Ammon's horn (tissue), 1 donor: ENCODE measurements around the gene KIR2DL4.
"Not testable (repeated sequence)": the region's sequence is repeated elsewhere in the genome, so short reads cannot be mapped to it uniquely, and the experiment has no call there.

Source experiments
- DNase-seq: peaks from one replicate; pipeline ENCODE4 v3.0.0-alpha.2; 2016; ENCODE audit warnings: low spot score

KIR2DL4 gene

GRCh38 chr19:54804571-54804970 is 1.2 kb downstream of the KIR2DL4 start:
- no peak for DNase-seq

- DNase-seq = no peak
These were observed 2.5 kb downstream of the KIR2DL4 start for GRCh38 chr19:54805665-54806515.

- DNase-seq = no peak
These were observed 3.1 kb downstream of the KIR2DL4 start for GRCh38 chr19:54806516-54806838.

- DNase-seq = not testable (repeated sequence)
These were observed 11.2 kb downstream of the KIR2DL4 start for GRCh38 chr19:54814571-54814970.

- not testable (repeated sequence) for DNase-seq
These were observed 12.8 kb downstream of the KIR2DL4 start, which contains the start of gene KIR3DL1 for GRCh38 chr19:54816251-54816650. TSS of gene KIR3DL1 (plus strand) at chr19:54816468.

GRCh38 chr19:54817670-54818536 is 14.5 kb downstream of the KIR2DL4 start:
- DNase-seq = no peak

GRCh38 chr19:54824416-54824815 is 21.0 kb downstream of the KIR2DL4 start:
- not testable (repeated sequence) for DNase-seq

GRCh38 chr19:54825326-54825725 is 21.9 kb downstream of the KIR2DL4 start:
- DNase-seq = not testable (repeated sequence)

- DNase-seq = not testable (repeated sequence)
These were observed 24.7 kb downstream of the KIR2DL4 start for GRCh38 chr19:54828064-54828463.

GRCh38 chr19:54832496-54832895 is 29.1 kb downstream of the KIR2DL4 start, which contains the start of gene KIR2DS4:
TSS of gene KIR2DS4 (plus strand) at chr19:54832676.
- not testable (repeated sequence) for DNase-seq

GRCh38 chr19:54835126-54835525 is 31.7 kb downstream of the KIR2DL4 start:
- DNase-seq = not testable (repeated sequence)

GRCh38 chr19:54837522-54837921 is 34.1 kb downstream of the KIR2DL4 start:
- DNase-seq = not testable (repeated sequence)

- not testable (repeated sequence) for DNase-seq
These were observed 39.8 kb downstream of the KIR2DL4 start for GRCh38 chr19:54843171-54843570.

- not testable (repeated sequence) for DNase-seq
These were observed 46.7 kb downstream of the KIR2DL4 start, which contains the start of gene KIR3DL2 for GRCh38 chr19:54850061-54850640. TSS of gene KIR3DL2 (plus strand) at chr19:54850443. CDS start at chr19:54850476, 33 bp downstream.

GRCh38 chr19:54850930-54851329 is 47.5 kb downstream of the KIR2DL4 start:
- DNase-seq = no peak

- DNase-seq = no peak
These were observed 47.9 kb downstream of the KIR2DL4 start for GRCh38 chr19:54851353-54851752.

GRCh38 chr19:54855241-54855640 is 51.8 kb downstream of the KIR2DL4 start:
- DNase-seq = not testable (repeated sequence)

- not testable (repeated sequence) for DNase-seq
These were observed 55.1 kb downstream of the KIR2DL4 start for GRCh38 chr19:54858476-54858875.

GRCh38 chr19:54859421-54859820 is 56.0 kb downstream of the KIR2DL4 start:
- not testable (repeated sequence) for DNase-seq

GRCh38 chr19:54863459-54863858 is 60.0 kb downstream of the KIR2DL4 start:
- not testable (repeated sequence) for DNase-seq
